NCI-H2107 treated with DMSO at 0.1 percent for 48 hours (cell line): ENCODE data around the gene NIPAL3.
"Not testable (repeated sequence)": the region's sequence is repeated elsewhere in the genome, so short reads cannot be mapped to it uniquely, and the experiment has no call there.

ENCODE experiments used
- DNase-seq: peaks from one replicate; lab custom pipeline; 2025; ENCODE audit not compliant: unreplicated experiment; lab: John Stamatoyannopoulos, UW

The NIPAL3 gene

GRCh38 chr1:24420547-24420946 is 4.9 kb downstream of the NIPAL3 start:
- DNase-seq, result no peak

GRCh38 chr1:24421502-24421901 is 5.9 kb downstream of the NIPAL3 start:
- DNase-seq, result no peak

- DNase-seq, result no peak
These were observed 8.6 kb downstream of the NIPAL3 start for GRCh38 chr1:24424207-24424606.

GRCh38 chr1:24424990-24425389 is 9.4 kb downstream of the NIPAL3 start:
- DNase-seq, result no peak

- DNase-seq, result no peak
These were observed 9.8 kb downstream of the NIPAL3 start for GRCh38 chr1:24425441-24425840.

GRCh38 chr1:24425922-24426321 is 10.3 kb downstream of the NIPAL3 start:
- no peak for DNase-seq

GRCh38 chr1:24426744-24427544 is 11.3 kb downstream of the NIPAL3 start:
- DNase-seq, result no peak

- DNase-seq, result peak; percentile 84
These were observed 11.9 kb downstream of the NIPAL3 start for GRCh38 chr1:24427545-24427862.

GRCh38 chr1:24435782-24436365 is 20.3 kb downstream of the NIPAL3 start:
- DNase-seq, result no peak

GRCh38 chr1:24437631-24438396 is 22.2 kb downstream of the NIPAL3 start:
- no peak for DNase-seq

GRCh38 chr1:24438423-24438901 is 22.9 kb downstream of the NIPAL3 start:
- no peak for DNase-seq

- no peak for DNase-seq
These were observed 24.8 kb downstream of the NIPAL3 start for GRCh38 chr1:24440436-24440835.

- DNase-seq, result no peak
These were observed 25.9 kb downstream of the NIPAL3 start for GRCh38 chr1:24441480-24441879.

GRCh38 chr1:24441996-24442668 is 26.5 kb downstream of the NIPAL3 start:
- DNase-seq, result no peak

- DNase-seq, result no peak
These were observed 27.2 kb downstream of the NIPAL3 start for GRCh38 chr1:24442764-24443163.

GRCh38 chr1:24443241-24443656 is 27.6 kb downstream of the NIPAL3 start:
- DNase-seq, result no peak

- not testable (repeated sequence) for DNase-seq
These were observed 30.8 kb downstream of the NIPAL3 start for GRCh38 chr1:24446446-24446845.

GRCh38 chr1:24450316-24450715 is 34.7 kb downstream of the NIPAL3 start:
- DNase-seq, result no peak

GRCh38 chr1:24450857-24451397 is 35.3 kb downstream of the NIPAL3 start:
- DNase-seq, result no peak

- DNase-seq, result no peak
These were observed 36.1 kb downstream of the NIPAL3 start for GRCh38 chr1:24451746-24452145.

GRCh38 chr1:24452922-24453485 is 37.4 kb downstream of the NIPAL3 start:
- no peak for DNase-seq
